CD4-positive, alpha-beta T cell treated with Interleukin-6 for 4 hours (primary cell): Measurements from ENCODE around the gene RTF1.

Source experiments
- DNase-seq: peaks from one replicate; pipeline ENCODE4 v3.0.0-alpha.2; 2020; ENCODE audit warnings: mixed read lengths

RTF1 gene

DNA sequence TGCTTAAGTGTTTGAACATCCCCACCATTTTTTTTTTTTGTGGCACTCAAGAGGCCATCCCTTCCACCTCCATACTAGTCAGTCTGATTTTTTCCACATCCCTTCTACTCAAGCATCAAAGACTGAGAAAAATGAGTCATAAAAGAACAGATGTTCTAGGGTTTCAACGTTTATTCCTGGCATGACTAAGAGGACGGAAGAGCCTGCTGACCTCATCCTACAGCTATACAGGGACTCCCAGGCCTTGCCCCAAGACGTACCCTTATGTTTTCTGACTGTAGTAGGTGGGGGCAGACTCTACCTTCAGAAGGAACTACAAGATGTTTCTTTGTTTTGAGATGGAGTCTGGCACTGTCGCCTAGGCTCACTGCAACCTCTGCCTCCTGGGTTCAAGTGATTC, 73.5 kb downstream of the RTF1 start:
- peak; percentile 43 for DNase-seq

DNA sequence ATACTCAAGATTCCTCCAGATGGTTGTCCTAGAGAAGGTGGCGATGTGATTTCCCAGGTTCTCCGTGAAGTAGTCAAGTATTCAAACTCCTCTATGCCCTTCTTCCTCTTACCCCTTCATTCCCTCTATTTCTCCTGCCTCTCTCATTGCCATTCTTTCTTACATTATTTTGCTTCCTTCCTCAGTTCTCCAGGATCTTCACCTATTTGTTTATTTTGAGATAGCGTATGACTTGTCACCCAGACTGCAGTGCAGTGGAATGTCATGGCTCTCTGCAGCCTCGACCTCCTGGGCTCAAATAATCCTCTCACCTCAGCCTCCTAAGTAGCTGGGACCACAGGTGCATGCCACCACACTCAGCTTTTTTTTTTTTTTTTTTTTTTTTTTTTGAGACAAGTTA, 75.0 kb downstream of the RTF1 start:
- DNase-seq, result no peak

DNA sequence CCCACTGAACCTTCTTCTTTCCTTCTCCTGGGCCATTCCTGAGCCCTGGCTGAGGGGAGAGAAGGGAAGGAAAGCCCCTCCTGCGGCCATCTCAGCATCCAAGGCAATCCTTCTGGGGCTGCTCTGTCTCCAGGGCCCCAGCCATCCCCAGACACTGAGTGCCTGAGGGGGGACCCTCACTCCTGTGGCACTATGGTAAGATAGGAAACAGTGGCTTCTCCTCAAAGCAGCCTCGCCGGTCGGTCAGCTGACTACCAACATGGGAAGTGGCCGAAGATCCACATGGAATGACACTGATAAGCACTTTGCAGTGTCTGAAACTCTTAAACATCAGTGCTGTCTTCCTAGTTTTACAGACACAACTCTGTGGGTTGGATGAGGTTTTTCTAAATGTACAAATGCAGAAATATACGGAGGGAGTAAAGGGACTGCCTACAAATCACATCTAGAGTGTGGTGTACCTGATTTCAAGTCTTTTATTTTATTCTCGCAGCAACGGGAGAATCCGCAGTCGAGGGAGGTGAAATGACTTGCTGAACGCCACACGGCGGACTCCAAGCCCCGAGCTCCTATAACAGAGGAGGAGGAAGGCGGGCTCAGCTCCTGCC, 75.8 kb downstream of the RTF1 start:
- DNase-seq, result no peak

DNA sequence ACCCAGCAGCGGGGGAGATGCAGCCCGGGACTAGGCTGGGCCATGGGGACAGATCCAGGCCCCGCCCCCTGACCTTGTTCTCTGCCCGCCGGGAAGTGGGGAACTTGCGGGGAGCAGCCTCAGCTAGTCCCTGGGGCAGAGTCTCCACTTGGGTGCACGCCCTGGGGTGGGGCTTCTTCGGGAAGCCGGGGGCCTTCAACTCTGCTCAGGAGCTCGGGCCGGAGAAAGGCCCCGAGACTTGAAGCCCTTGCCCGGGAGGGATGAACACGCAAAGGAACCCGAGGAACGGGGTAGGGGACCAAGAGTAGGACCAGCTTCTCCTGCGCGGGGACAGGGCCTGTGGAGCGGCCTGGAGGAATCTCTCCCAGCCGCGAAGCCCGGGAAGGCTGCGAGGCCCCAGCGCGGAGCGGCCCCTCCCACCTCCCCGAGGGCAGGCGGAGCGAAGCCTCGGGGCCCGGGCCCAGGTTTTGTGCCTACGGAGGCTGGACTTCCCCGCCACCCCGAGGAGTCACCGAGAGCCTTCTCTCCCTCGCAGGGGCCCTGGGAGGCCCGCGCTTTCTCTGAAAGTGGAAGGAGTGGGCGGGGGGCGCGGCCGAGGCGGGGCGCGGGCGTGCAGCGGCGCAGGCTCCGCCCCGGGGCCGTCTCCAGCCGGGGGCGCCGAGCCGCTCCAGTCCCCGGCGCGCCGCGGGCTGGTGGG, 76.5 kb downstream of the RTF1 start, which contains the start of gene ITPKA:
TSS of gene ITPKA (plus strand) at position 670 of the 697 bp plus-strand sequence. CDS start 54 bp downstream, outside the sequence.
- peak; percentile 85 for DNase-seq

DNA sequence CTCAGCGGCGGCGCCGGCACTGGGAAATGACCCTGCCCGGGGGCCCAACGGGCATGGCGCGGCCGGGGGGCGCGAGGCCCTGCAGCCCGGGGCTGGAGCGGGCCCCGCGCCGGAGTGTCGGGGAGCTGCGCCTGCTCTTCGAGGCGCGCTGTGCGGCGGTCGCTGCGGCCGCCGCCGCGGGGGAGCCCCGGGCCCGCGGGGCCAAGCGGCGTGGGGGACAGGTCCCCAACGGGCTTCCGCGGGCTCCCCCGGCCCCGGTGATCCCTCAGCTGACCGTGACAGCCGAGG, 77.0 kb downstream of the RTF1 start:
- DNase-seq, result no peak

DNA sequence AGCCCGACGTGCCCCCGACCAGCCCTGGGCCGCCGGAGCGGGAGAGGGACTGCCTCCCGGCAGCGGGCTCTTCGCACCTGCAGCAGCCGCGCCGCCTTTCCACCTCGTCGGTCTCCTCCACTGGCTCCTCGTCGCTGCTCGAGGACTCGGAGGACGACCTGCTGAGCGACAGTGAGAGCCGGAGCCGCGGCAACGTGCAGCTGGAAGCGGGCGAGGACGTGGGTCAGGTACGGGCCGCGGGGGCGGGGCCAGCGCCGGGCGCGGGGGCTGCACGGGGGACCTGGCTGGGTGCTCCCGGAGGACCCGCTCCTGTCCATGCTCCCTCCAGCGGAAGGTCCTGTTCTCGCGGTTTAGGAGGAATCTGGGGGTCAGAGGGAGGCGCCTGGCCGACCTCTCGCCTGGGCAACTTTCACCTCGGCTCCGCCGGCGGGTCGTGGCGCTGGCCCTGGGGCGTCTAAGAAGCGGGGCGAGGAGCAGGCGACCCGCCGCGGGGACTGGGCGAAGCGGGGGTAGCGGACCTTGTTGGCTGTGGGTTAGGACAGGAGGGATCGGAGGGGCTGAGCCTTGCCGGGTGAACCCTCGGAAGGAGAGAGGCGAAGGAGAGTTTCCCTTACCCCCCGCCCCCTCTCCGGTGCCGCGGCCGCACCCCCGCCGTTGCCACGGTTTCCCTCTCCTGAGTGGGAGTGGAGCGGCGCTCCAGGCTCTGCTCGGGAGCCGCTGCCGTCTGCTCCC, 77.5 kb downstream of the RTF1 start:
- DNase-seq, result peak; percentile 41

DNA sequence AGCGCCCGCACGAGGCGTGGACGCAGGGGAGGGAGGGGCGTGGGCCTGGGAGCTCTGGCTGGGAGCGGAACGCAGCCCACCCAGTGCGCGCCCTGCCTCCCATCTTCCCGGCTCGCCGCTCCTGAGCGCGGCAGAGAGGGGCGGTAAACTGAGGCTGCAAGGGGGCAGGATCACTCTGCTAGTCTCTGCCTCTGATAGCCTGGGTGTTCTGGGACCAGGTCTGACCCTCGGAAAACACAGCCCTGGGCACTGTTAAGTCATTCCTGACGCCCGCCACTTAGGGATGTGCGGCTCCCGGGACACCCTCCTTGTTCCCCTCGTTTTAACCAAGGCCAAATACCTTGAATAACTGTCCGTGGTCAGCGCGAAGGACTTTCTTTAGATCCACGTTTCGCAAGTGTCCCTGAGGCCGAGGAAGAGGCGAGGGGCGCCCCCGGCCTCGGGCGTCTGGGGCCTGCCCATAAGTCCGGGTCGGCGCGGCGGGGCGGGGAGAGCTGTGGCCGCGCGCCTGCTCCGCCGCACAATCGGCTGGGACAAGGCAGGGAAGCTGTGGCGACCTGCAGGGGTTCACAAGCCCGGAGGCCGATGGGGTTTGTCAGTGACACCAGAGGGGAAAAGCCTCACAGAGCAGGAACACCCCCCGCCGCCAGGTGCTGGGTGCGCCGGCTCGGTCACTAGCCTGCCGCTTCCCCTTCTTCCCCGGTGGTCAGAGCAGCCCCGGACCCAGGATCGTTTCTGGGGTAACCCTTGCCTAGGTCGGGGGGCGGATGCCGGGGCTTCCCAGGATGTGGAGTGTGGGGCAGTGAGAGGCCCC, 78.2 kb downstream of the RTF1 start:
- peak; percentile 51 for DNase-seq

DNA sequence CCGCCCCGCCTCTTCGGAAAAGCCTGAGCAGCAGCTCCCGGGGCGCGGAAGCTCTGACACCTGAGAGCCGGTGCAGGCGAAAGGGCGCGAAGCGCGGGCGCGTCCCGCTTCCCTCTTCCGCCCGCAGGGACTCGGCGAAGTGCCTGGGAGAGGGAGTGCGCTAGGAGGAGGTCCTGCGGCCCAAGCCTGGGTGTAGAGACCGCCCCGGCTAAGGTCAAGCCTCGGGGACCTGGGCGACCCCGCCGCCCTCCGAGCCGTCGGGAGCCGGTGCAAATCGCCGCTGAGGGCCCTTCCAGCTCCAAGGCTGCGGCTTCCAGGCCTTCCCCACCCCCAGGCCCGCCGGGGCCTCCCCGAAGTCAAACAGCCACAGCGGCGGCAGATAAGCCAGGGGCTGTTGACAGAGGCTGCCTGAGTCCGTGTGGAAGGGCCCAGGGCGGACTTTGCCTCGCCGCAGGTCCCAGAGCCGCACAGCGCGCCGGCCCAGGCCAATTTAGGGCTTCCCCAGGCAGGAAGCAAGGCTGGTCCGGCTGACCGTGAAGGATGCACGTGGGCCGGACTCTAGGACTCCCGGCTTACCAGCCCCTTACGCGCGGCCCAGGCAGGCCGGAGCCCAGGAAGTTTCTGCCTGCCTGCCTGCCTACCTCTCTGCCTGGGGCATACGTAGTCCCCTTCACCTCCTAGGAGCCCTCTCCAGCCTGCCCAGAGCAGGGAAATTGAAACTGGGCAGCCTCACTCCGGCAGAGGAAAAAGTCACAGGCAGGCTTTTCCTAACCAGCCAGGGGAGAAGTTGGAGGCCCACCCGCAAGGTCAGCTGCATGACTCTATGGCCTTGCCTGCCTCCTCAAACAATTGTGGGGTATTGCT, 79.1 kb downstream of the RTF1 start:
- DNase-seq, result no peak

DNA sequence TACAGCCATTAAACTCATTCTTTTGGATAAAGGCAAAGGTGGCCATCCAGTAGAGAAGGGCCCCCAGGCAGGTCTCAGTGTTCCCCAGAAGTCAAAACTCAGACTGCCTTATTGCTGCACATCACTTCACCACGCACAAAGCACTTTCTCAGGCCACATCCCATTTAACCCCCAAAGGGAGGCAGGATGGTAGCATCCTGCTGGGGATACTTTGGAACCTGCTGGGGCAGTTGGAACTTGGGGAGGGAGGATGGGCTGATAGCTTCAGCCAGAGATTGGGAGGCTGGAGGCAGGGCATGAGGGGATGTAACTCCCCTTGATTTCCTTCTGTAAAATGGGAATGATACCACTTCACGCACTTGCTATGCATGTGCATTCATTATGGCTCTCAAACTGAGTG, 81.8 kb downstream of the RTF1 start:
- DNase-seq, result no peak

DNA sequence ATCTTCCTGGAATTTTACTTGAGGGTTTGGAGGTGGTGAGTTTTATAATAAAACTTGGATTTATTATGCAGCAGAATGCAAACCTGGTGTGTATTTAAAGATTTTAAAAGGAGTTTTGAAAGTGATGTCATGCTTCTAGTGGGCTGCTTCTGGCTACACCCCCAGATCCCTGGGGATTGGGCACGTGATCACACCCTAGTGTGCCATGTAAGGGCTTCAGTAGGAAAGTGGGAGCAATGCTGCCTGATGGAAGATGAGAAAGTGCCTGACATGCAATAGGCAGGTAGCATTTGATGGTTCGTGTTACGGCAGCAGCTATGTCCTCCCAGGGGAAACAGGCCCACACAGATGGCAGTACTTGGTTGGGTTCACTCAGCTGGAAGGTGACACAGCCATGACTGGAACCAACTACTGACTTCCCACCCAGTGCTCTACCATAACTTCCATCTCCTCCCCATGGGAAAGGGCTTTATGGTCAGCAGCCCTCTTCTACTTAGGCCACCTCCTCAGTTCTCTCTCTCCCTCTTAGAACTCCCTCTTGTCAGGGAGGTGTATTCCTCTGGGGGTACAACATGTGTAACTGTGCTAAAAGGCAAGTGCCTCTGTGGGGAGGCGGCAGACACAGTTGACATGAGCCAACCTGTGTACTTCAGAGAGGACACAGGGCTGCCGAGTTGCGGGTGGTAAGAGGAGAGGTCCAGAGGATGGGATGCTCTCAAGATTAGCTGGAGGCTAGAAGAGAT, 82.4 kb downstream of the RTF1 start:
- no peak for DNase-seq

DNA sequence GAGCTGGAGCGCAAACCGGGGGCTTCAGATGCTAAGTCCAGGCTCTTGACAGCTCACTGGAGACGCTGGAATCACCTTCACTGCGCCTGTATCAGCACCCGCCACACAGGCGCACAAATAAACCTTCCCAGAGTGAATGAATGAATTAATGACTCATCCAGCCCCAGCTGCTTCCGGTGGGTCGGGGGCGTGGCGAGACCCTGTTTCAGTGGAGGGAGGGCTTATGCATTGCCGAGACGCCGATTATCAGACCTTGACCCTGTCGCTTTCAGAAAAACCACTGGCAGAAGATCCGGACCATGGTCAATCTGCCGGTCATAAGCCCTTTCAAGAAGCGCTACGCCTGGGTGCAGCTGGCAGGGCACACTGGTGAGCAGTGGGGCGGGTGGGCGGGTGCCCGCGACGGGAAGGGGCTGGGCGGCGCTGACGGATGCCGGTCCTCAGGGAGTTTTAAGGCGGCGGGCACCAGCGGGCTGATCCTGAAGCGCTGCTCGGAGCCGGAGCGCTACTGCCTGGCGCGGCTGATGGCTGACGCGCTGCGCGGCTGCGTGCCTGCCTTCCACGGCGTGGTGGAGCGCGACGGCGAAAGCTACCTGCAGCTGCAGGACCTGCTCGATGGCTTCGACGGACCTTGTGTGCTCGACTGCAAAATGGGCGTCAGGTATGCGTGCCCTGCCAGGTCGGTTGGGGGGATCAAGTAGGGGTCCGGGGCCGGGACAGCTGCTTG, 84.5 kb downstream of the RTF1 start:
- DNase-seq, result peak; percentile 49

DNA sequence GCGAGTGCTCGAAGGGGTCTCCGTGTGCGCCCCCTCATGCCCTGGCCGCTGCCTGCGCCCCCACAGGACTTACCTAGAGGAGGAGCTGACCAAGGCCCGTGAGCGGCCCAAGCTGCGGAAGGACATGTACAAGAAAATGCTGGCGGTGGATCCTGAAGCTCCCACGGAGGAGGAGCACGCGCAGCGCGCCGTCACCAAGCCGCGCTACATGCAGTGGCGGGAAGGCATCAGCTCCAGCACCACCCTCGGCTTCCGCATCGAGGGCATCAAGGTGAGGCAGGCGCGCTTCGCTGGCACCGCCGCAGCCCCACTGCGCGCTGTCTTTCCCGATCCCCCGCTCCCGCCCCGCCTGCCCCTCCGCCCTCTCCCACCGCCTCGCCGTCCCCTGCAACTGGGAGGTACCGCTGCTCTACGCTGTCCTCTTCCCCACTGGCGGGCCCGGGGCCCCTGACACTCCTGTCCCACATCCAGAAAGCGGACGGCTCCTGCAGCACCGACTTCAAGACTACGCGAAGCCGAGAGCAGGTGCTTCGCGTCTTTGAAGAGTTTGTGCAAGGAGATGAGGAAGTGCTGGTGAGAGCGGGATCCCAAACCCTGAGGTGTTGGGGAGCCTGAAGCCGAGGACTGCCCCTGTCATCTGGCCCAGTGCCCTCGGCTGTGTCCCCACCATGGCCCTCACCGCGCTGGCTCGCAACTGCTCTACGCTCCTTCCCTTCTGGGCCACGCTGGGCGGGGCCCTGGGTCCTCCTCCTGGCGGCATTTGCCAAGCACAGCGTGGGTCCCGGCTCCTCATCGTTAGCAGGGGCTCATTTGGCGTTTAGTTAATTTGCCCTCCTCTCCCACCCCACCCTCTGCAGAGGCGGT, 85.3 kb downstream of the RTF1 start:
- peak; percentile 63 for DNase-seq

DNA sequence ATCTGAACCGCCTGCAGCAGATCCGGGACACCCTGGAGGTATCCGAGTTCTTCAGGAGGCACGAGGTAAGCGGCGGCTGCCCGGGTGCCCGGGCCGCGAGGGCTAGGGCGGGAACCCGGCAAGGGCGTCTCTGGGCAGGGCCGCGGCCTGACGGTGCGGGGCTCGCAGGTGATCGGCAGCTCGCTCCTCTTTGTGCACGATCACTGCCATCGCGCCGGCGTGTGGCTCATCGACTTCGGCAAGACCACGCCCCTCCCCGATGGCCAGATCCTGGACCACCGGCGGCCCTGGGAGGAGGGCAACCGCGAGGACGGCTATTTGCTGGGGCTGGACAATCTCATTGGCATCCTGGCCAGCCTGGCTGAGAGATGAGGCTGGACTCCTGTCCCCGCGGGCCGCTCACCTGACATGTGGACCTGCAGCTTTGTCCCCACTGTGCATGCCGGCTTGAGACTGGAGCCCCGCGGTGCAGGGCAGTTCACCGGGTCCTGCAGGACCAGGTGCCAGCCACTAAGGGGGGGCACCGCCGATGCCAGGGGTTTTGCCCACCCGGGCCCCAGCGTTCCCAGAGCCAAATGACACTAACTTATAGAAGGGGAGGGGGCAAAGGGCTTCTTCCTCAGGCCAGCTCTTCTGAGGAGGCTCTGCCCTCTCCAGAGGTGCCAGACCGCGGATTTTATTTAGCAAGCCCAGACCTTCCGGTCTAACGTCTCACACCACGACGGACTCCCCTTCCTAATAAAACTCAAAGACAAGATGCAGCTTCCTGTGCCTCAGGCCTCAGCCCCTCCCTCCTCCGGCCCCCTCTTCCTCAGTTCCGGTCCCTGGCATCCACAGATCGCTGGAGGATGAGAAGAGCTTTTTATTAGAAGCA, 86.1 kb downstream of the RTF1 start:
- peak; percentile 14 for DNase-seq

DNA sequence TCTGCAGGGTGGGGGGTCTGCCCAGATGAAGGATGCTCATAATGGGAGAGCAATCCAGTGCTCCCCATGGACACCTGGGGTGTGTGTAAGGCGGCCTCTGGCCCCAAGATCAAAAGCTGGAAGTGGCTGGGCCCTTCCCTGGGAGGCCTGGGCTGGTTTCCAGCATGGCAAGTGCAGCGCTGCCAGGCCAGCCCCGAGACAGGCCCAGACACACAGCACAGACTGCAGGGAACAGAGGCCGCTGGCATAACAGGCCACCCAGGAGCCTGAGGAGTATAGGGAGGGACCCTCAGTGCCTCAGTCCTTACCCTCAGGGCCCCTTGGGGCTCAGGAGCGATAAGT, 86.7 kb downstream of the RTF1 start:
- DNase-seq, result no peak

DNA sequence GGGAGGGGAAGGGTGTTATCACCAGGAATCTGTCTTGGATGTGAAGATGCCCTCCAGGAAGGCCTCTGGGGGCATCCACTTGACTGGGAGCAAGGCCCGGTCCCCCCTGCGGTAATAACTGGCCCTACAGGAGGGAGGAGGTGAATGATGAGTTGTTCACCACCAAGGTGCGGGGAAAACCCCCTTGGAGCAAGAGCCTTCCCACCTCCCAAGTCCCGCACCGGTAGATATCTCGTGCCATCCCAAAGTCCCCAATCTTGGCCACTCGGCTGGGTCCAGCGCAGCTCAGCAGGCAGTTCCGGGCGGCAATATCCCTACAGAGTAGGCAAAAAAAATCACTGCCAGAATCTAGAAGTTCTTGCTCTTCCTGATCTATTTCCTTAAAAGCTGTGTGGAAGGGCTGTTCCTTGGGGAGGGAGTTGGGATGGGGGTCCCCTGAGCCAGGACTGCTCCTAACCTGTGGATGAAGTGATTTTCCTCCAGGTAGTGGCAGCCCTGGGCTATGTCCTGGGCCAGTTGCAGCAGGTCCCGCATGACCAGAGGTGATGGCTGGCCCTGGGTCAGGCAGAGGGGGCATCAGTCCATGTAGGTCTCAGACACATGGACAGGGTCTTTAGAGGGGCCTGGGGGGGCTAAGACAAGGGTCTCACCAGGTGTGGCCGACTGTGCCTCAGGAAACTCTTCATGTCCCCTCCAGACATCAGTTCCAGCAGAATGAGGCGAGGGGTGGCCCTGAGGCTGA, 88.0 kb downstream of the RTF1 start:
- DNase-seq, result no peak

DNA sequence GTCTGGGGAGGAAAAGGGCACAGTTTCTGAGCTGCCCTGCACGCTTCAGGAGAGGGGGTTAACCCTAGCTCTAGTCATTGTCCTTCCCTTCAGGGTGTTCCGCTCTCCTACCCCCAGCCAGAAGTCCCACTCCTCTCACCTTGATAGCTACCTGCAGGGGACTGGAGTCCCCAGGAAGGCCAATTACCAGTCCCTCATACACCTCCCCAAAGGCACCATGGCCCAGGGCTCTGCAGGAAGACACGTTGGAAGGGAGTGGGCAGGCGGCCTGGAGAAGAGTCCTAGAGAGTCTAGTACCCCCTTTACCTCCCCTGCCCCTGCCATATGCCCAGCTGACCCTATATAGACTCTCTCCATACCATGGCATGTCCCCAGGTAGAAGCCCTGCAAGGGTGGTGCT, 88.9 kb downstream of the RTF1 start:
- DNase-seq, result no peak

DNA sequence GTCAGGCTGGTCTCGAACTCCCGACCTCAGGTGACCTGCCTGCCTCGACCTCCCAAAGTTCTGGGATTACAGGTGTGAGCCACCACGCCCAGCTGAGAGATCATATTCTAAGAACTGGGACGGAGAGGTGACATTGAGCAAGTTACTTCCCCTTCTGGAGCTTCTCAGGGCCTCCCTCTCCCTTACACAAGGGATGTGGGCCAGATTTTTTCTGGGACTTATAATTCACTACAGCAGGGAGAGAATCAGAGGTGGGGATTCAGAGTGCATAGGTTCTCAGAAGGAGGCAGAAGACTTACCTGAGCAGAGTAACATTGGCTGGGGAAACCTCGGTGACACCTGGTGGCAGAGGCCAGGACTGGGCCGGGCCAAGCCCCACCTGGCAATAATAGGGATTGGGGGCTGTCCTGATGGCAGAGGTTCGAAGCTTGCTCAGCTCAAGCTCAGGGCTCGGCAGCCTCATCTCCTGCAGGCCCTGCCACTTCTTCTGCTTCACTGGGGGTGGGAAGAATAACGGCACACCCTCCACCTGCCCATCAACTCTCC, 90.0 kb downstream of the RTF1 start:
- DNase-seq, result peak; percentile 18

DNA sequence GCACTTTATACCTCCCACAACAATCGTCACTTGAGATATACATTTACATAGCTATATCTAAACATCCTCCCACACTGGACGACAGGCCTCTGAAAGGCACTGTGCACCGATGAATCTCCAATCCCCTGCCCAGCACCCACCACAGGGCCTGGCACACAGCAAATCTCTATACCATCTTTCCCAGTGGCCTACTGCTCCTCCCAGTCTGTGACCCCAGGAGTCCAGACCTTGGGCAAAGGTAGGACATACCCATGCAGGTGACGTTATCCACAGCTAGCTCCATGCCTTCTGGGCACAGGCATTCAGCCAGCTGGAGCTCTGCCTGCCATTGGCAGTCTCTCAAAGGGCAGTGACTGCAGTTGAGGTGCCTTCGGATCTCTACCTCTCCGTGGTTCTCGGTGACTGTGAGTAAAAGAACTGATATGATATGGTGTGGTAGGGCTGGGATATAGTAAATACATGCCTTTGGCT, 91.0 kb downstream of the RTF1 start:
- DNase-seq, result no peak
